RWPE2 (cell line): ENCODE results near the gene CST5.

ENCODE experiments used
- ATAC-seq: fragments of 200-7000 bp; cut with Tn5 transposase; 3 replicates; pipeline ENCODE4 v1.9.1; 2021; ENCODE audit warnings: low read depth
- DNase-seq: peaks from one replicate; pipeline ENCODE4 v3.0.0-alpha.2; 2020; ENCODE audit warnings: low spot score
- H3K27ac ChIP-seq: fragments of 450-650 bp; 2 replicates; pipeline ENCODE4 v1.5.1; 2017; ENCODE audit warnings: mild to moderate bottlenecking; ENCODE audit not compliant: poor library complexity, severe bottlenecking
- H3K27me3 ChIP-seq: fragments of 250-450 bp; sonication (Bioruptor Pico); 2 replicates; pipeline ENCODE4 v1.5.1; 2021; ENCODE audit warnings: mild to moderate bottlenecking, moderate library complexity; ENCODE audit not compliant: insufficient read depth, poor library complexity, severe bottlenecking
- H3K36me3 ChIP-seq: fragments of 250-450 bp; sonication (Bioruptor Pico); 2 replicates; pipeline ENCODE4 v1.5.1; 2020; ENCODE audit warnings: low read depth, mild to moderate bottlenecking, moderate library complexity
- H3K4me1 ChIP-seq: fragments of 250-450 bp; sonication (Bioruptor Pico); 2 replicates; pipeline ENCODE4 v1.5.1; 2021; ENCODE audit warnings: mild to moderate bottlenecking, moderate library complexity; ENCODE audit not compliant: insufficient read depth, poor library complexity, severe bottlenecking
- H3K4me3 ChIP-seq: fragments of 250-450 bp; sonication (Bioruptor Pico); 2 replicates; pipeline ENCODE4 v1.5.1; 2021; ENCODE audit warnings: mild to moderate bottlenecking, moderate library complexity; ENCODE audit not compliant: severe bottlenecking
- H3K9me3 ChIP-seq: fragments of 250-450 bp; sonication (Bioruptor Pico); 2 replicates; pipeline ENCODE4 v1.5.1; 2021; ENCODE audit warnings: mild to moderate bottlenecking, moderate library complexity; ENCODE audit not compliant: severe bottlenecking
- TF ChIP-seq, protein P1 (sequence below): fragments of 450-650 bp; IDR thresholded peaks from one replicate; pipeline ENCODE4 v1.5.1; 2017; ENCODE audit warnings: mild to moderate bottlenecking, moderate library complexity; ENCODE audit not compliant: poor library complexity, severe bottlenecking

Gene CST5

DNA sequence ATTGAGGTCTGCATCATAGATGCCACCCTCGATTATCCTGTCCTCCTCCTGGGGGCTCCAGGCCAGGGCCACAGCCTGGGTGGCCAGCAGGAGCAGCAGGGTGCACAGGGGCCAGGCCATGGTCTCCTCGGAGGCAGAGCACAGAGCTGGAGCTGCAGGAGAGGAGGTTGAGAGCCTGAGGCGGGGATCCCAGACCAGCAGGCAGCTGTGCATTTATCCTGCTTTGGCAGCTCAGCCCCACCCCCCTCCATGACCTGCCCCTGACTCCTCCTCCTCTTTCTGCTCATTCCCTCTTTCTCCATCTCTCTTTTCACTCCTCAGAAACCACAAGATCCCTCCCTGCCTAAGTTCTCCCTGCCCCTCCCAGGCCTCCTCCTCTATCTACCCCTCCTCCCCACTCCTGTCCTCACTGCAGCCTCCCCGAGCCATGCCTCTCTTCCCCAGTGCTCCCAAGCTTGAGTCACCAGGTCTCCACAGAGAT lies 53.0 kb downstream of the CST5 start, which contains the start of gene CST2:
Gene CST2 (minus strand): TSS at position 189 of the 481 bp plus-strand sequence. CDS start 69 bp downstream, at position 120.
- H3K36me3 ChIP-seq = no peaks in the 10 kb centered on the region
- H3K9me3 ChIP-seq = no peaks in the 10 kb centered on the region
- H3K27ac ChIP-seq = no peak within 1 kb of the TSS
- ATAC-seq (0 out of 3 replicates have a peak, but pooled peaks have one; percentile 15), DNase-seq (no peak)
- no peaks in the 10 kb centered on the region for H3K27me3 ChIP-seq
- no peak within 1 kb of the TSS for H3K4me3 ChIP-seq
- TF ChIP-seq, protein P1, sequence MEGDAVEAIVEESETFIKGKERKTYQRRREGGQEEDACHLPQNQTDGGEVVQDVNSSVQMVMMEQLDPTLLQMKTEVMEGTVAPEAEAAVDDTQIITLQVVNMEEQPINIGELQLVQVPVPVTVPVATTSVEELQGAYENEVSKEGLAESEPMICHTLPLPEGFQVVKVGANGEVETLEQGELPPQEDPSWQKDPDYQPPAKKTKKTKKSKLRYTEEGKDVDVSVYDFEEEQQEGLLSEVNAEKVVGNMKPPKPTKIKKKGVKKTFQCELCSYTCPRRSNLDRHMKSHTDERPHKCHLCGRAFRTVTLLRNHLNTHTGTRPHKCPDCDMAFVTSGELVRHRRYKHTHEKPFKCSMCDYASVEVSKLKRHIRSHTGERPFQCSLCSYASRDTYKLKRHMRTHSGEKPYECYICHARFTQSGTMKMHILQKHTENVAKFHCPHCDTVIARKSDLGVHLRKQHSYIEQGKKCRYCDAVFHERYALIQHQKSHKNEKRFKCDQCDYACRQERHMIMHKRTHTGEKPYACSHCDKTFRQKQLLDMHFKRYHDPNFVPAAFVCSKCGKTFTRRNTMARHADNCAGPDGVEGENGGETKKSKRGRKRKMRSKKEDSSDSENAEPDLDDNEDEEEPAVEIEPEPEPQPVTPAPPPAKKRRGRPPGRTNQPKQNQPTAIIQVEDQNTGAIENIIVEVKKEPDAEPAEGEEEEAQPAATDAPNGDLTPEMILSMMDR = no peak
- H3K4me1 ChIP-seq = no peaks in the 10 kb centered on the region
